Stimulated activated CD4-positive, alpha-beta T cell treated with anti-CD3 and anti-CD28 coated beads, TNF-alpha, amount 100 ng/mL, for 1 hour (primary cell): ENCODE data around the gene EIF1B.

Experiments
- DNase-seq, 3 donors: peaks; one replicate each; pipeline ENCODE4 v3.0.0-alpha.2; 2020; ENCODE audit warnings: low read depth in 3 of 3, low spot score in 1 of 3

The EIF1B gene

DNA sequence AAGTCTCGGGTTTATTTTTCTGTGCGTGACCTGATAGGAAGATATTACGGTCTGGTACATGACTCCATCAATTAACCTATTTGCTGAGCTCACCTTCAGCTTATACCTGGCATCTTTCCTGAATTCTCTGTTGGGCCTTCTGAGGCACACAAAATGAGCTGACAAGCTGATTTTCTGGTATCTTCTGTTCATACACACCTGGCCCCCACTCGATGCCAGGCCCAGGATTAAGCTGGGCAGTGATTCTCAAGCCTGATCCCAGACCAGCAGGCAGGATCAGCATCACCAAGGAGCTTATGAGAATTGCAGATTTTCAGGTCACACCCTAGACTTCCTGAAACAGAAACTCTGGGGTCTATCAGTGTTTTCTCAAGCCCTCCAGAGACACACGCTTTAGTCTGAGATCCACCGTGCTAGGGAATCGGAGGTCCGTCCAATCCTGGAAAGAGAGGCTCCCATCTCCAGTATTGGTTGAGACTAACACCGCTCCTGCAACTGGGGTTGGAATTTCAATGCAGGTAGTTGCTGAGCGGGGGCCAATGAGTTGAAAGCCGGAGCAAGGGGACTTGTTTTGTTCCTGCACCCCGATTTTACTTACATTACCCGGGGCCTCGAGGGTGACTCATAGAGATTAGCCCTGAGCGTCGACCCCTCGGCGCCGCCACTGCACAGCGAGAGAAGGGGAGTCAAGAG lies 636 bp upstream of the EIF1B start:
- DNase-seq, result no peak

DNA sequence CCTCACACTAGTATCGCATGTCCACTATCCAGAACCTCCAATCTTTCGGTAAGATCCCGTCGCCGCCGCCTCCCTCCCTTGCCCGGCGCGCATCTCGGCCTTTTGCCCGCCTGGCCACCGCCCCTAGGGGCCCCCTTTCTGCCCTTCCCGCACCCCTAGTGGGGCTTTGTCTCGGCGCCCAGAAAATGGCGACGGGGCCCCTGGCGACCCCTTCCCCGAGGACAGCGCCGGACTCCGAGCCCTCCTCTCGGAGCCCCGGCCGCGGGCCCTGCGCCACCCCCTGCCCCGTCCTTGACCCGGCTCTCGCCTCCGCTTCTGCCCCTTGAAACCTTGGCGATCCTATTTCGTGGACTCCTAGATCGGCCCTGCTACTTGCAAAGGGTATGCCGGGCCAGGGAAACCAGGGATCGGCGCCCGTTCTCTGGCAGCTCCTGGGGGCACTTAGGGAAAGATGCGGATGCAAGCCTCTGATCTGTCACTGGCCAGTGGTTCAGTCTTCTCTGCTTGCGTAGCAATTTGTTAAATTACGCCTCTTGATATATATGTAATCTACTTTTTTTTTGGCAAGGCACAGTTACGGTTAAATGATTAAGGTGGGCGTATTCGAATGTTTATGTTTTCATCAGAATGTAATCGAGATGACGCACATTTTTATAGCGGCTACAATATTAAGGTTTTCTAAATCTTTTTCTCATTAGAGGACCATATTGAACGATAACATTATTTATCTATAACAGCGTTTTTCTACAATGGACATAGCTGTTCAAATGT lies 603 bp downstream of the EIF1B start:
- DNase-seq, result peak in 1 of 3 donors; percentile 17

DNA sequence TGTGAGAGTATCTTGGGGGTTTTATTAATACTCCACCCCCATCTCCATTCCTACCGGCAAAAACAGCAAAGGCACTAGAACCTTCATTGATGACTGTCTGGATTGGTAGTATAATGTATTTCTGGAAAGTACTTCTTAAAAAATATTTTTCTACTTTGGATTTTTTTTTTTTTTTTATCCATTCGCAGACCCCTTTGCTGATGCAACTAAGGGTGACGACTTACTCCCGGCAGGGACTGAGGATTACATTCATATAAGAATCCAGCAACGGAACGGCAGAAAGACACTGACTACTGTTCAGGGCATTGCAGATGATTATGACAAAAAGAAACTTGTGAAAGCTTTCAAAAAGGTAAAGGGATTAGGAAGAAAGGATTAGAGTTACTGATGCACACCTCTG lies 1.2 kb downstream of the EIF1B start:
- DNase-seq, result no peak

DNA sequence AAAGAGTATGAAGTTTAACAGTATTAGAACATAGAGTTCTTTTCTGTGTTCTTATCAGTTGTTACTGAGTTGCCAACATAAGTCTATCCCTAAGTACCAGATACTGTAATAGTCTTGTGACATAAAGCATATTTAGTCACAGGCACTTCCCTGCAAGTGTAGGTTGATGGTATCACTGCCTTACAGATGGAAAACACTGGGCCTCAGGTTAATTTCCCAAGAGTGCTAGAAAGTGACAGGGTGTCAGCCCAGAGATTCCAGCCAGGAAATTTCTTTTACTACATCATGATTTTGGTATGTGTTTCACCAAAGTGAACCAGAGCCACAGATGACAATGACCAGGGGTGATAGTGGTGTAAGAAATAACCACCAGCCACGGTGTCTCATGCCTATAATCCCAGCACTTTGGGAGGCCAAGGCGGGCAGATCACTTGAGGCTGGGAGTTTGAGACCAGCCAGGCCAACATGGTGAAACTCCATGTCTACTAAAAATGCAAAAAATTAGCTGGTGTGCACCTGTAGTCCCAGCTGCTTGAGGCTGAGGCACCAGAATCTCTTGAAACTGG lies 3.2 kb downstream of the EIF1B start:
- no peak for DNase-seq

DNA sequence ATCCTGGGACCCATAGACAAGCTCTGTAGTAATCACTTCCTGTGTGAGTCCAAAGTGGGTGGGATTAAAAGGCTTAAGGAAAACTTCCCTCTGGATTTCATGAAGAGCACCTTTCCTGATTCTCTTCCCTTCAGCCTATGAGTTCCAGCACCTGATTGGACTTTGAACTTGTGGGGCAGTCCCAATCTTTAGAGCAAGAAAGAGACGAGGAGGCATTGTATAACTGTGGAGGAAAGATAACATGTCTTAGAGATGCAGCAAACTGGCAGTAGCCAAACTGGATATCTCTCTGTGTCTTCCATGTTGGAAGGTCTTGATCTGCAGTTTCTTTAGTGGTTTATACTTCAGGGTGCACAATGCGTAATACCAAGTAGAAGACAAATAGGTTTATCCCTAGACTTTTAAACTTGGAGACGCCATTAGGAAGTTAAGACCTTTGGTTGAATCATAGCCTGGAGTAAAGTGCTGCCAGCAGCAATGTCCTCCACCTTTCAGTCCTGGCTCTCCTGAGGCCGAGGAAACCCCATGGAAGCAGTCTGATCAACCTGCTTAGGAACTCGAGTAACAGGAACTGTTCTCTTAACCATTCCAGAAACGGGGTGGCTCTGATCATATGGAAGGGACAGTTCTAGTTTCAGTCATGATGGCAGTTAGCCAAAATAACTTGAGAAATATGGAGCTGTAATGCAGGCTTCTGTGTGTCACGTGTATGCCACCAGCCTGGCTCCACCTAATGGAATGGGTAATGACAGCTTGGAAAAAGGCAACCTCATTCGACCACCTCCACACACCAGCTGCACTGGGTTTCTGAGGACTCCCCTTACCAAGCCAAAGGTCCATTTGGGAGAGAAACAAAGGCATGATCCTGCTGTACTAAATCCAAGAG lies 4.7 kb downstream of the EIF1B start:
- DNase-seq, result no peak

DNA sequence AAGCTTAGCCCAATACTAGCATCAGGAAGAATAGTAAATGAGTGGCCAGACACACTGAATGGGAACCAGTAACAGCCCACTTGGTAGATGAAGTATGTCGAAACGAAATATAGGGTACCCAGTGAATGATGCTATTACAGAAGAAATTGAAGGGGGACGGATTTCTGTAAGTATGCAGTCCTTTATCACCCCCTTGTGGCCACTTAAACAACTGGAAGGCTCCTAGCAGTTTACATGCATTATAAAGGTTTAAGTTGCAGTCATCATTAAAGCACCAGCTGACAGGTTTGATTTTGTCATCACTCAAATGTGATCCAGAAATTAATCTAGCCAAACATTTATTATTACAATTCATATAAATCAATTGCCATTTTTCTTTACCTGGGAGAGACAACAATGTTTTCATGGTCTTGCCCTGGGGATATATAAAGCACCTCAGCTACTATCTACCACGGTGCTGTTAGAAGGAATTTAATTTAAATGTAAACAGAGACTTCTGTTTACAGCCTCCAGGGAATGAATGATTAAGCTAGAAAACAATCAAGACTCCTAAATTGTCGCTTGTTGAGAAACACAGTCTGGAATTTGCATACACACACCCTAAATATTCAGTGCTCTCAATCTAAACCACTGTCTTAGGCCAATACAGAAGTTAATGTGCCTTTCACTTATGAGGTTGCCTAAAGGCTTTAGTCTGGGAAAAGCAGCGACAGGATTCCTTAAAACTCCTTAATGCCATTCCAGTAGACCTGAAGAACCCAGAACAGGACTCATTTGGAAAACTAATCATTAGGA lies 7.8 kb downstream of the EIF1B start:
- DNase-seq, result no peak

DNA sequence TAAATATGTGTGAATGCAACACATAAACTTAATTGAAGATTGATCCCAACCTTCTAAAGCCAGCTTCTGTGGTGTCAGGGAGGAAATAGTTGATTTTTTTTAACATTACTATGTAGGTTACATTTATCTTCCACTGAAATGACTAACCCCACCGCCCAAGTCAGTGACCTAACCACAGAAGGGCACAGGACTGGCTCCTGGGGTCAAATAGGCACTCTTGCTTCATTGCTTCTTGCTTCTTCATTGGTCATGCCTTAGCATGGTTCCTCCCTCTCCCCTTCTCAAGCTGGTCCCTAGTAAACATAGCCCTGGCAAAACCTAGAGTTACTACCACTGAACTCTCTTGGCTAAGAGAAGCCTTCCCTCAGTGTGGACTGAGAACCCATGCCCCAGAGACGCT lies 12.3 kb downstream of the EIF1B start:
- no peak for DNase-seq

DNA sequence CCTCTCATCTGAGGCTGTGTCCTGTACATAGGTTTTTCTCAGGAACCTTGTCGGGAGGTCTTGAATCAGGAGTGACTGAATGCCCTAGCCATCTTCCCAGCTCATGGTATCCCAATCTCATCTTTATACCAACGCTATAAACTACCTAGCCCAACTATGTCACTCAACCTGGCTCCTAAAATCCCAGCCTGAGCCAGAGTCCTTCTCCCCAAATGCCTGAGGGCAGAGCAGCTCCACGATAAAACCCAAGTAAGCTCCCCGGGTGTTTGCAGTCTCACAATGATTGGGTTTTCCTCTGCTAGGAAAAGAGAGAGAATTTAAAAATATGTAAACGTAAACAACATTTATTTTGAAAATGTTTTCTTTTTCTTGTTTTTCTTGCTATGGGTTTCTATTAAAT lies 14.4 kb downstream of the EIF1B start:
- no peak for DNase-seq

DNA sequence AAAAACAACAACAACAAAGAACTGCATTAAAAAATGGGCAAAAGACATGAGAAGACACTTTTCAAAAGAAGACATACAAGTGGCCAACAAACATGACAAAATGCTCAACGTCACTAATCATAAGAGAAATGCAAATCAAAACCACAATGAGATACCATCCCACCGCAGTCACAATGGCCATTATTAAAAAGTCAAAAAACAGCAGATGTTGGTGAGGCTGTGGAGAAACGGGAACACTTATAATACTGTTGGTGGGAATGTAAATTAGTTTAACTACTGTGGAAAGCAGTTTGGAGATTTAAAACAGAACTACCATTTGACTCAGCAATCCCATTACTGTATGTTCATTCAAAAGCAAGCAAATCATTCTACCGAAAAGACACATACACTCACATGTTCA lies 15.1 kb downstream of the EIF1B start:
- no peak for DNase-seq

DNA sequence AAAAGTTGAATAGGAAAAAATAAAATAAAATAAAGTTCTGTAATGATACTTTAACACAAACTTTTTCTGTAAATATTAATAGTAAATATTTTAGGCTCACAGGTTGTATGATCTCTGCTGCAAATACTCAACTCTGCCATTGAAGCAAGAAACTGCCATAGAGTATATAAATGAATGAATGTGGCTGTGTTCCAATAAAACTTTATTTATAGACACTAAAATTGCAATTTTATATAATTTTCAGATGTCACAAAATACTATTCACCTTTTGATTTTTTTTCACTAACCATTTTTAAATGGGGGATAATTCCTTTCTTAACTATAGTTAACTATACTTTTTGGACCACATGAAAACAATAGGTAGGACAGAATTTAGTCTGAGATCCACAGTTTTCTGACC lies 16.0 kb downstream of the EIF1B start:
- no peak for DNase-seq

DNA sequence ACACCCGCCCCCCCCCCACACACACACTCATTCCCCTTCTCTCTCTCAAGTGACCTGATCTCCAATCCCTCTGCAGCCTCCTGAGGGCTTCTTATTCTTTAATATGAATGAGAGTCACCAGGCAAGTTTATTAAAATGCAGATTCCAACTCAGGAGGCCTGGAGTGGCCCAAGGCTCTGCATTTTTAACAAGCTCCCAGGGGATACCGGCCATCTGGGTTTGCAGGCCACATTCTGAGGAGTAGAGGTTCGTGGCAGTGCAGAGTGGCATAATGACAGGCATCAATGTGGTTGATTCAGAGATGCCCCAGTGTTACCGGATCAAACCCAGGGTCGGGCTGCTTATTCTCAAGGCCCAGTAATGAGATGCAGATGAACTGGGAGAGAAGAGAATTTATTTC lies 18.9 kb downstream of the EIF1B start:
- no peak for DNase-seq

DNA sequence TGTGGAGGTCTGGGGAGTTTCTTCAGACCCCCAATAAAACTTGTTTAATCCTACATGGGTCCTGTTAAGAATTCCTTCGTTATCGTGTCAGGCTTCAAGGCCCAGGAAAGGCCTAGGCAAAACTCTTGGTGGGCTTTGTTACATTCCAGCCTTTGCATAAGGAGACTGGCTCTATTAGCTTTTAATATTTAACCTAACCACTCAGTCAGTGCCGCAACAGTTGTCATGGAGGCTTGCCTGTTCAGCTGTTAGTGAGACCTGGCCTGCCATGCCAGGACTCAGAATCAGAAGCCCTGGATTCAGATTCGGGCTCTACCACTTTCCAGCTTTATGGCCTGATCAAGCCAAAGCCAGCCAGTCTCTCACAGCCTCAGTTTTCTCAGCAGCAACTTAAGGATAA lies 19.6 kb downstream of the EIF1B start:
- no peak for DNase-seq

DNA sequence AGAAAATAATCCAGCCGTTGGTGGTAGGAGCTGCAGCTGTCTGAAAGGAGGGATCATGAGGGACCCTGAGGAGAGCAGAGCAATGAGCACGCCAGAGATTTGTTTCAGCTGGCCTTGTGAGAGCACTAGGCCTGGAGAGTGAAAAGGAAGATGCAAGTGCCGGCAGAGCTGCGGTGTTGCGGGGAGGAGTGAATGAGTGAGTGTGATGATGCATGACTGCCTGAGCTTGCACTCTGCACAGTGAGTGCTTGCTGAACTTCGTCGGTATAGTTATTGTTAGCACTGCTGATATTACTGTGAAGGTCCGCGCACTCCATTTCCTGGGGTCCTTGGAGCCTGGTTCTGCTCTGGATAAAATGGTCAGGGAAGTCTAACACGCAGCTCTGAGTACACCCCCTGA lies 23.2 kb downstream of the EIF1B start:
- no peak for DNase-seq

DNA sequence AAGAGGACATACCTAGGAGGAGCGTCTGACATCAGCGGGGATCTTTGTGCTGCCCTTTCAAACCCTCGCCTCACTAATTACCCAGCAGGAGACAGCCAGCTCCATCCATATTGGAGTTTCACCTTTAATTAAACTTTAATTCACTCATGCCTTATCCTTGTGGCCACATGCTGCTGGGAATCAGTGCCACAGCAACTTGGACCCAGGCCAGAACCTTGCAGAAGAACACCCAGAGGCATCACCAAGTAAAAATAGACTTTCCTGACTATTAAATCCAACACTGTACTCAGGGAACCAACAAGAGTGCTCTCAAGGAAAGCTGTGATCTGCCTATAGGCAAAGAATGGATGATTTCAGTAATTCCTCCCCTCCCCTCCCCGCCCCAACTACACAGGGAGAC lies 23.9 kb downstream of the EIF1B start:
- no peak for DNase-seq

DNA sequence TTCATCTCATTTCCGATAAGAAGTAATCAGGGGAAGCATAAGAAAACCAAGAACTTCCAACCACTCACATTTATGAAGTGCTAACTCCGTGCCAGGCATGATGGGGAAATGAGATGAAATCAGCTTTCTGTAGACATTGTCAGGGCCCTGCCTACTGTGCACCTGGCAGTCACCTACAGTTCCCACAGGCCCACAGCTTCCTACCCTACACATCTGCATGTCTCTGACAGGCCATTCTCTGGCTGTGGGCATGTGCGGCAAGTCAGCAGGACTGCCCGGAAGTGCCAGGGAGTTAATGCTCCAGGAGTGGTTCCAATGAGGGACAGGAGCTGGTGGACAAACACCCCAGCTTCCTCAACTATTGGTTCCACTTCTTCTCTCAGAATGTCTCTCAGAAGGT lies 24.3 kb downstream of the EIF1B start:
- DNase-seq, result no peak

DNA sequence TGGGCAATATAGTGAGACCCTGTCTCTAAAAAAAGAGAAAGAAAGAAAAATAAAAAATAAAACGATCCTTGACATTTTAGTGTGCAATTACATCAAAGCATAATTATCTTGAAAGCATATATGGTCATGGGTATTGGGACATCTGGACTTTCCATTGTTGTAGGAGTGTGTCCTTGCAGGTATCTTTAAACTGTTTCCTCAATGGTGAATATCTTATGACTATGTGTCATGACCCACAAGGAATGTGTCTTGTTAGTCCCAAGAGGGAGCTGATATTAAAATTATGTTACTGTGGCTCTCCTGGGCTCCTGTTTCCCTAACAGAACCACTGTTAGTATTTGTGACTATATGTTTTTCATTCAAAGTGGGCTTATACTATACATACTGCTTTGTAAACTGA lies 26.6 kb downstream of the EIF1B start:
- no peak for DNase-seq

DNA sequence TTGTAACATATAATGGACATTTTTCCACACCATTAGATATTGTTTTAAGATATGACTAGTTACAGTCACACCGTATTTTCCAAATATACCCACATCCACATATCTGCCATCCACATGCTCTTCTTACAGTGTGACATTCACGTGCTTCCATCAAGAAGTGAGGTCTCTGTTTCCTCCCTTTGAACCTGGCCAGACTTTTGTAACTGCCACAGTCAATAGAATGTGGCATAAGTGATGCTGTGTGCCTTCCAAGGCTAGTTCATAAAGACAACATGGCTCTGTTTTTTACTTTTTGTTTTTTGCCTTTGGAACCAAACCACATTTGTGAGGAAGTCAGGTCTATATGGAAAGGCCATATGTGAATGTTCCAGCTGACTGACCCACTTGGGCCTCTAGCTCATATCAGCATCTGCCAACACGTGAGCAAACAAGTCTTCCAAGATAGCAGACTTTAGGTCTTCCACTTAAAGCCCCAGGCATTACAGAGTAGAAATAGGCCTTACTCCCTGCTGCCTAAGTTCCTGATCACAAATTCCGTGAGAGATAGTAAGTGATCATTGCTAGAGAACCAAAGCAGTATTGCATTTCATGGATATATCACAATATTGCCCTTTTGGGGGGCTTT lies 27.1 kb downstream of the EIF1B start:
- no peak for DNase-seq

DNA sequence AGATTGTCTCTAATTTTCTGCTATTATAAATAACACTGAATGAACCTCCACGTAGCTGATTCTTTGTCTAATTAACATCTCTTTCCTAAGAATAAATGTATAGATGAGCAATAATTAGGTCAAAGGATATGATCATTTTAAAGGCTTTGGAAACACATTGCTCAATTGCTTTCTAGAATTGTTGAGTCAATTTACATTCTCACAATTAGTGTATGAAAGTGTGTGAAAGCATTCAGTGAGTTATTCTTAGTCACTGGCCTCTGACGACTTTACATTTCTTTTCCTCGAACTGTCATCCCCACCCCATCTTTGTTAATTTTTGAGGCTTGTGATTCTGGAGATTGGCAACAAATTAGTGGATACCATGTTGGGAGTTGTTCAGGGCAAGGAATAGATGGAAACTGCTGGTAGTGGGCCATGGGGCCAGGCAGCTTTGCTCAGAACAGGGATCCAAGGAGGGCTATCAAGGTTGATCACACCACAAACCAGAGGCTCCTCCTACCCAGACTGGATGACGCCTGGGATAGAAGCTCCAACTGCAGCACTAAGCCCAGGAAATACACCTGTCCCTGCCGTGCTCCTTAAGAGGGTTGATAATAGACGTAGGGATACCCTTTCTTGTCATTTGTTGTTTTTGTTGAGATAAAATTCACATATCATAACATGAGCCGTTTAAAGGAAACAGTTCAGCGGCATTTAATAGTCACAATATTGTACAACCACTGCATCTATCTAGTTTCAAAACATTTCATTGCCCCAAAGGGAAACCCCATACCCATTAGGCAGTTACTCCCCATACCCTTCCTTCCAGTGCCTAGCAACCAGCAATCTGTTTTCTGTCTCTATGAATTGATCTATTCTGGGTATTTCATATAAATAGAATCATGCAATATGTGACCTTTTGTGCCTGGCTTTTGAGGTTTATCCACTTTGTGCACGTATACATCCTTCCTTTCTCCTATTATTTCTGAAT lies 27.9 kb downstream of the EIF1B start:
- no peak for DNase-seq

DNA sequence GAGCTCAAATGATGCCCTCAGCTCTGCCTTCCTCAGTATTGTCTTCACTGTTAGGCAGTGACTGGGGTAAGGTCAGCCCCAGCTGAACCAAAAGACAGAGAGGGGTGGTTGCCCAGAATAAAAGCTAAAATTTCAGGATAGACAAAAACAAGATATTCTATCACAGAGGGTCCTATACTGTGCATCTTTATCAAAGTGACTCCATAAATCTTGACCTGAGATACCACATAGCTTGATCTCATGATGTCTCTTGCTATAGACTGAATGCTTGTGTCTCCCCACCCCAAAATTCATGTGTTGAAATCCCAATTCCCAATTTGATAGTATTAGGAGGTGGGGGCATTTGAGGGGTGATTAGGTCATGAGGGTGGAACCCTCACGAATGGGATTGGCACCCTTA lies 30.4 kb downstream of the EIF1B start:
- no peak for DNase-seq
